H1 (cell line): ENCODE data around the gene POLR3A. TPM values are rescaled to one million over a fixed set of nuclear protein-coding genes. Genes with fewer than 3 reads are reported as not detected.

Experiments
- CHD7 ChIP-seq: fragments of 300-600 bp; sonication (generic); IDR thresholded peaks from 2 replicates; pipeline ENCODE4 v1.7.1; 2012; ENCODE audit warnings: low read length, moderate library complexity, mild to moderate bottlenecking, inconsistent platforms; ENCODE audit not compliant: insufficient replicate concordance
- polyA plus RNA-seq, 7 experiments: library from polyadenylated mRNA; depleted of rRNA in 3 of 7; stranded (reverse) in 5 of 7; unstranded in 2 of 7; fragments of >200 nt in 5 of 7; fragments of 200-250 nt in 2 of 7; gene quantifications; 1 replicate in 5 of 7; 2 replicates in 1 of 7; 4 replicates in 1 of 7; pipeline versions ENCODE4 v1.2.1 to v1.2.3, GENCODE V29; 2011 to 2013; ENCODE audit warnings: missing spikeins in 2 of 7, mixed read lengths in 2 of 7
- total RNA-seq: library from RNA; stranded (reverse); fragmentation: NEBNext Ultra II Directional; extraction: Animal tissue kit (Norgen Biotek cat#: 25700); gene quantifications from 2 replicates; pipeline ENCODE4 v1.2.1, GENCODE V29; 2021
- TF ChIP-seq, protein P1 (sequence below): IDR thresholded peaks from 2 replicates; pipeline ENCODE4 v1.6.1; 2012; ENCODE audit warnings: inconsistent platforms

Gene POLR3A
- total and polyA plus RNA-seq, 2 of the 8 experiments (the other 6 are each of a cell fraction or from before 2014, with no cell fraction given), result 11.3 to 38.6 TPM

- no peak for TF ChIP-seq CHD7
- TF ChIP-seq, protein P1, sequence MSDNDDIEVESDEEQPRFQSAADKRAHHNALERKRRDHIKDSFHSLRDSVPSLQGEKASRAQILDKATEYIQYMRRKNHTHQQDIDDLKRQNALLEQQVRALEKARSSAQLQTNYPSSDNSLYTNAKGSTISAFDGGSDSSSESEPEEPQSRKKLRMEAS, result 0 out of 2 replicates have a peak, but pooled peaks have one; percentile 34
These were observed 106.6 kb downstream of the POLR3A start (continued) for GRCh38 chr10:77922566-77923179.
